HG03469 (cell line): ENCODE measurements around the gene MAGEA9B.
A peak's percentile ranks its signal among the peaks of the same experiment; 100 is the strongest.
"Not testable (repeated sequence)": the region's sequence is repeated elsewhere in the genome, so short reads cannot be mapped to it uniquely, and the experiment has no call there.

Source experiments
- ATAC-seq: cut with Tn5 transposase; IDR thresholded peaks from one replicate; pipeline ENCODE4 v1.9.1; 2021; ENCODE audit warnings: mild to moderate bottlenecking, moderate library complexity, moderate number of reproducible peaks; ENCODE audit not compliant: unreplicated experiment

MAGEA9B gene

DNA sequence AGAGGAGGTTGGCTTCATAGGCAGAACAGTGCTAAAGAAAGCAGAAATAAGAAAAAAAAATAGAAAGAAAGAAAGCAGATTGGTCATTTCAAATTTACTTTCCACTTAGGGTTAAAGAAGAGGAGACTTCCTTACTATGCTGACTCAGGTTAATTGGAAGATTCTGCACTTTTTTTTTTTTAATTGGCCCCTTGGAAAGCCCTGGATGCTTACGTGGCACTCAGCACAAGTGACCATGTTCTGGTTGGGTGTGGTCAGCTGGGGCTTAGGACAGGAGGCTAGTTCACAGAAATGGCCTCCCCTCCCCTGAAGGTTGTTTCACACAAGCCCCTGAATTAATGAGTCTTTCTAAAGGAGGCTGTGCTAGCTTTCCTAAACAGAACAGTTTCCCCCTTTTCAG lies 14.5 kb downstream of the MAGEA9B start:
- no peak for ATAC-seq

DNA sequence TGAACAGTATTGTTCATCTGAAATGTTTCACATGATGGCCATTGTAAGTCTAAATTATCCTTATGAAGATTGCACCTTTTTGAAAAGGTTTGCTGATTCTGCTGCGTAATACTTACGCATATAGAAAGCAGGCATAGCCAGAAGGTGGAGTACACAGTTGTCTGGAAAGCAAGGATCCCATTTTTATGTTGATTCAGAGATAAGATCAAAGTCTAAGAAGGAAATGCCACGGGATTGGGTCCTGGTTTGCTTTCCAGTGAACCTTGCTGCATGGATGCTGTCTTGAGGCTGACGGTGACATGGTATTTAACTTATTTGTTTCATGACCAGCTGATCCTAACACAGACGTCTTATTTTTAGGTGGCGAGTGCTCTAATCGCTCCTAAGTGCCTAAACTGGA lies 15.5 kb downstream of the MAGEA9B start:
- ATAC-seq = no peak

DNA sequence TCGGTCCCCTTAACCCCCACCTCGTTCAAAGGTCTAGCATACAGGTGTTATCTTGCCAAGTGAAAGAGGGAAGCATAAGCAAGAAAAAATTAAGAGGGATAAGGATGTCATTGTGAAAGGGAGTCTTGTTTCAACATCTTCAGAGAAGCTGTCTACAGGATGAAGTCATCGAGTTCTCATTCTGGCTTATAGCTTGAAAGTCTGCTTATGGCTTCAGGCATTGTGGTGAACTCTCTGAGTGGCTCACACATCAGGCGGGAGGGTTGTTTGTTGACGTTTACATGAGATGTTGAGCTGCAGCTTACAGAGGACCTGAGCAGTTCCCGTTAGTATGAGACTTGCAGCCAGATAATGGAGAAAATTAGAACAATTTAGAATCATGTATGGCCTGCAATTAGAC lies 16.6 kb downstream of the MAGEA9B start:
- ATAC-seq = no peak

DNA sequence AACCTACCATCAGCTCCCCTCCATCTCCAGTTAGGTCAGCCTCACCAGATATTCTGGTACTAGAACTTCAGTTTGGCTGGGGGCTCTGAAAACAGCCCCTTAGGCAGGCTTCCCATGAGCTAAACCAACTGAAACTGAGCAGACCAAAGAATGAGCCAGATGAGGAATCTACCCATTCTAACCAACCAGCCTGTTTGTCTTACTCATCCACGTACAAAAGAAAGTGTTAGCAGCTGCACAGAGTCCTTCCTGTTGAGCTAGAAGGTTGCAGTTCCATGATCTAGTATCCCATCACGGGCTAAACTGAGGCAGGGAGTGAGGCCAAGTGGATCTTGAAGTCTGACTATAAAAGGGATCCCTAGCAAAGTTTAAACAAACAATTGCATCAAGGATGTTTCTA lies 17.5 kb downstream of the MAGEA9B start:
- ATAC-seq = no peak

DNA sequence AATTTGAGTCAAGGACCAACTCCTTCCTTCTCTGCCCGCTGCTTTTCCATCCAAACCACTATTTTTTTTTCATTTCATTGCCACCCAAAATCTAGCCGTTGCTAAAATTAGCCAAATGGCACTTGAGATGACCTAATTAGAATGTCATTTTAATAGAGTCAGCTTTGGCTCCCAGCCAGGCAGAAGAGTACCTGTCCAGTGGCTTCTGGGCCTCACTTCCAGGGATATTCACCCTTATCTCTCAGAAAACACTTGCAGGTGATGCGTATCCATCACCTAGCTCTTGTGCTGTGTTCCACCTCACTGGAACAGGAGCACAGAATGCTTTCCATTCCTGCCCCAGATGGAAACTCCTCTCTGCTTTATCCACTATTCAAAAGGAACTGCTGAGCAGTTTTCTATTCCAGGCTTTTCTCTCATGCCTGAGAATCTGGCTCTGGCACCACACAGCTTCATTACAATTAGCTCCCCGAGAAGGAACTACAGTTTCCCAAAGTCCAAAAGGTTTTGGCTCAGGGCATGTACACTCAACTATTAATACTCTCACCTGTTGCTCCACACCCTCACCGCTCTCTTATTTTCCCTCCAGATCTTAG lies 18.5 kb downstream of the MAGEA9B start:
- no peak for ATAC-seq

DNA sequence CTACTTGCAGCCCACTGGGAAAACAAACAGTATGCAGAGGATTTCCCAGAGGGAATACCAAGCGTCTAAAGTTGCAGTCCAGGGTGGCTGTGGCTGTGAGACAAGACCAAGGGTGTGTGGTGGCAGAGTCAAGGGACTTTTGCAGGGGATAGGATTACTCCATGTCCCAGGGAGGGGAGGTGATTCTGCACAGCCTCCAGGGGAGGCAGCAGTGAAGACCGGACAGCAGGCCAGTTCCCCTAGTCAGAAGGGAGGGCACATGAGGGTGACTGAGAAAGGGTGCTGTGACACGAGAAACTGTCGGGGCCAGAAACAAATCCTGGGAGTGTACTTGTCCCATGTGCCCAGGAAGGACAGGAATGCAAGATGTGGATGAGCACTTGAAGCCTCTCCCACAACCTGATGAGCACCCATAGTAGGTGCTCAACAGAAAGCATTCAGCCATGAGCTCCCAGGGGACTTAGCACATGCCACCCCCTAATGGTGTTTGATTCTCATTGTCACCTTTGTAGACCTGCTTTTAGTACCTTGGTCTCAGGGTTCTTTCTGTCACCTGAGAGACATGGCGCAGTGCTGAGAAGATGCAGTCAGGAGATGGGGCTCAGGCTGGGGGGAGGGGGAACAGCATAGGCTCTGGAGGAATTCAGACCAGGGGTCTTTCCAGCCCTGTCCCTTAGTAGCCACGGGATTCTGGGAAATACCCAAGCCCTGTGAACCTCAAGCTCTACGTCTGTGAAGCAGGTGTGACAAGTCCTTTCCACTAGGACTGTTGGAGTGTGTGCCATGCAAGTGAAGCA lies 19.4 kb downstream of the MAGEA9B start:
- no peak for ATAC-seq

DNA sequence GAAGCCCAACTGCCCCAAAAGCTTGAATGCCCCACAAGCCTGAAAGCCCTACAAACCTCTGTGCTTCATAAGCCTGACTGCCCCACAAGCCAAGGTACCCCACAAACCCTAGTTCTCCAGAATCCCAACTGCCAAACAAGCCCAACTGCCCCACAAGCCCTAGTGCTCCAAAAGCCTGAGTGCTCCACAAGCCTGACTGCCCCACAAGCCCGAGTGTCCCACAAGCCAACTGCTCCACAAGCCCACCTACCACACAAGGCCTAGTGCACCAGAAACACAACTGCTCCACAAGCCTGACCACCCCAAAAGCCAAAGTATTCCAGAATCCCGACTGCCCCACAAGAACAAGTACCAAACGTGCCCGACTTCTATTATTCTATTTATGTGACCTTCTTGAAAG lies 23.9 kb downstream of the MAGEA9B start:
- no peak for ATAC-seq

DNA sequence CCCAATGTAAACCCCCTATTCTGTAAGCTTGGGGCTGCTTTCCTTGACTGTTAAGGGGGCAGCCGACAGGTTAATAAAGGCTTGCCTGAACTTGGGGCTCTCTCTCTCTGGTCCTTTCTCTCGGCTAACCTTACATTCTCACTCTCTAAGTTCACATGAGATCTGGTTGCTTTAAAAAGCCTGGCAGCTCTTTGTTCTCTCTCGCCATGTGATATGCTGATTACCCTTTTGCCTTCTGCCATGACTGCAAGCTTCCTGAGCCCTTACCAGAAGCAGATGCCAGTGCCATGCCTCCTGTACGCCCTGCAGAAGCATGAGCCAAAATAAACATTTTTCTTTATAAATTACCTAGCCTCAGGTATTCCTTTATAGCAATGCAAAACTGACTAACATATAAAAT lies 32.0 kb downstream of the MAGEA9B start:
- not testable (repeated sequence) for ATAC-seq

DNA sequence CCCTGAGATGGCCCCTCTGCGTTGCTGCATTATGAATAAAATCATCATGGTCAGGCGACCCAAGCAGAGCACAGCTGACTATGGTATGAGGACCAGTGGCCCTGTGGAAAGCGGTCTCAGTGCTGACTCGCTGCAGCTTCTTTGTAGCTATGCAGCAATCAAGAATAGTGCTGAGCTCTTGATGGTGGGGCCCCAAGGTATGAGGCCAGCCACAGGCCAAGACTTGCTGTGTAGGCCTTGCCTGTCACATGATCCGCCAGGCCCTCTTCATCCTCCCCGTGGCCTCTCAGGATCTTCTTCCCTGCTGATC lies 35.4 kb downstream of the MAGEA9B start:
- not testable (repeated sequence) for ATAC-seq

DNA sequence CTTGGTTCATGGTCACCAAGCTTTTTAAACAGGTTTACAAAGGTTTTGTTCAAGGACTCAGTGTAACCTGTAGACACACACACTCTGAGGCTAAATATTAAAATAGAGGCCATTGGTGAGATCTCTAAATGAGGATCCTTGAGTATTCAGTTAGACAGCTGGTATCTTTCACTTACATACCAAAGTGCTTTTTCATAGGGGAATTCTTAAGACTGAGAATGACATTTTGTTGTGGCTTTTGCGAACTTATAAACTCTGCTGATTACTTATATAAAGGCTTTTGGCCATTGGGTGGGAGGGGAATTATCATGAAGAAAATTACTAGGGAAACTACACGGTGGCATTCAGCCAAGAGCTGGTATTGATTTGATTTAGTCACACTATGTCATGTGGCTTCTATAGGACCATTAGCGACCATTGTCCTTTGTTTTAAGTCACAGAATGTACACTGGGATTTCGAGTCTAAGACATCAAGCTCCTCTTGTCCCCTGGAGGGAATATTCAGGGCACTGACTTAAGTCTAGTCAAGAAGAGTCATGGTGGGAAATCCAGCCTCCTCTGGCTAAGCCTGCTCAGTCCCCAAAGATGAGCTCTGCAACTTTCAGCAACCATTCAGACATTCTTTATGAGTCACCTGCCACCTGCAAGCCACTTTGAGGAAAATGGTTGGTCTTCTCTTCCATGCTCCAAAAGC lies 35.9 kb downstream of the MAGEA9B start:
- ATAC-seq = not testable (repeated sequence)

DNA sequence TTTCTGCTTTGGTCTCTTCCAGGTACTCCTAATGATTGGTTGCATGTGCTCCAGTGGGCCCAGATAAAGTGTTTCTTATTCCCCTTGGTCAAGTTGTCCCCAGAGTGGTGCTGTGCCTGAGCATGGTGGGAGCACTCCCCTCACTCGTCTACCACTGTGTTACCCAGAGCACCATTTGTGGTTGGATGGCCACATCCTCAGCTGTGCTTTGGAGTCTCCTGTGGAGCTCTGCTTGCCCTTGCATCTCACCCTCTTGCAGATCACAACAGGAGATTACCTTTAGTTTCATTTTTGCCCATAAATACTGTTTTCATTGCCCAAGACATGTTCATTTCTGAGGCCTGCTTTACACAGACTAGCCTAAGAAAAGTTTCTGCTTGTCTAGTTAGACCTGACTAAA lies 36.8 kb downstream of the MAGEA9B start:
- not testable (repeated sequence) for ATAC-seq

DNA sequence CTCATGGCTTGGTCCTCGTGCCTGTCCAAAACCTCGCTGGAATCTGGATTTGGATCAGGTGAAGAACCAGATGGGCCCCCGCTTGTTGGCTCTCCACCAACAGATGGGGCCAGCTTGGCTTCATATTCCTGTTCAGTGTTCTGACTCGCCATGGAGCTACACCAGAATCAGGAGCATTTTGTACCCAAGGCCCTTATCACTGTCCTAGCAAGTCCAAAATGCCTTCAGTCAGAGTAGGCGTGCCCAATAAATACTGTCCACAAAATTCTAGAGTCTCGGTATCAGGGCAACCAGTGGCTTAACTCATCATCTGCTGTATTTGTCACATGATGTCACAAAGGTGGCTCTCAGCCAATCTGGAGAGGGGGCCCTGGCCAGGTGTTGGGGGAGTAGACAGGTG lies 37.6 kb downstream of the MAGEA9B start, which contains the start of gene HSFX3:
HSFX3 (minus strand) TSS at position 224 of the 400 bp plus-strand sequence; CDS start at position 152, 72 bp downstream.
- ATAC-seq = not testable (repeated sequence)

DNA sequence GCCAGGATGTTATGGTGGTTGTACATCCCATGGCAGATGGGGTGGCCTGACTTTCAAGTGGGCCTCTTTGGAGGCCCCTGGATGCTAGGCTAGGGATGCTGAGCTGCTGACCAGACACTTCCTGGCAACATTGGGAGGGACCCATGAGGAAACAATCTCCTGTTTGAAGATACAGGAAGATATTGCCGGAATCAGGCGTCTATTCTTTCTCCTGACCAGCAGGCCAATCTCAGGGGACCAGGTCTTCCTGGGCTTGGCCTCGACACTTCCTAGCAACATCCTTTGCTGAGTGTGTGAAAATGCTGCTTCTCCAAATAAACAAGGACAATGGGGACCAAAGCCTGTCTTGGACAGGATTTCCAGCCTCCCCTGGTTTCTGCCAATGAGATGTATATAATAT lies 39.5 kb downstream of the MAGEA9B start:
- not testable (repeated sequence) for ATAC-seq

DNA sequence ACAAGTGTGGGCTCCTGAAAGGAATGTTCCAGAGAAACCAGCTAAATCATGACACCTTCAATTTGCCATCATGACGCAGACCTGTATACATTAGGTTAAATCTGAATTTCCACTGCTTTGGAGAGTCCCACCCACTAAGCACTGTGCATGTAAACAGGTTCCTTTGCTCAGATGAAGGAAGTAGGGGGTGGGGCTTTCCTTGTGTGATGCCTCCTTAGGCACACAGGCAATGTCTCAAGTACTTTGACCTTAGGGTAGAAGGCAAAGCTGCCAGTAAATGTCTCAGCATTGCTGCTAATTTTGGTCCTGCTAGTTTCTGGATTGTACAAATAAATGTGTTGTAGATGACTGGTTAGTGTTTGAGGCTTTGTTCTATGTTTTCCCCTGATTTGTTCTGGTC lies 40.3 kb downstream of the MAGEA9B start:
- ATAC-seq = not testable (repeated sequence)

DNA sequence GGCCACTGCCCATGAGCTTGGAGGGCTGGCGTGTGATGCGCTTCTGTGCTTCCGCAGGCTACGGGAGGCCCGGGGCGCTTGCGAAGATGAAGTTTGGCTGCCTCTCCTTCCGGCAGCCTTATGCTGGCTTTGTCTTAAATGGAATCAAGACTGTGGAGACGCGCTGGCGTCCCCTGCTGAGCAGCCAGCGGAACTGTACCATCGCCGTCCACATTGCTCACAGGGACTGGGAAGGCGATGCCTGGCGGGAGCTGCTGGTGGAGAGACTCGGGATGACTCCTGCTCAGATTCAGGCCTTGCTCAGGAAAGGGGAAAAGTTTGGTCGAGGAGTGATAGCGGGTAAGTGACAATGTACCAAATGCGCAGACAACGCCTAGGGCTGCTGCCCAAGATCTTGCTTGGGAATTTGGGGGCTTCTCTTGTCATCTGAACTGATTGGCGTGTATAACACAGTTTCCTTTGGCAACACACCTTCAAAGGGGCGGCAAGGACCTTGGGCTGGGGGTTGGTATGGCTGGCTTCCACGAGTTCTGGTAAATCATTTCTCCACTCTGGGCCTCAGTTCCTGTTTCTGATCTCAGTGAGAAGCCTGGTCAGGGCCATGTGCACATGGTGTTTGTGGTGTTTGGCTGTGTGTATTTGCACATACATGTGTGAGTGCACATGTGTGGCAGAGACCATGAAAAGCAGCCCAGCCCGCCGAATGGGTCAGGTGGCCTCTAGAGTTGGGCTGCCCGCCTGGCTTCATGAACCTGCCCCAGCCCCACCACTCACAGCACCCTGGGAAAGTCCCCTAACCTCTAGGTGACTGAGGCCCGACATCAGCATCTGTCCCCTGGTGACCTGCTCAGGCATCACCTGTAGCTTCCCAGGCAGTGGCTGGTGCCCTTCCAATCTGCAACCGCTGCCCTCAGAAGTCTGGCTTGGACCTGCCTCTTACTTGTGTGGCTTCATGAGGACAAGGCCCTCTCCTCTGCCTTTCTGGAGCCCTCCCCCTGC lies 41.4 kb downstream of the MAGEA9B start:
- not testable (repeated sequence) for ATAC-seq

DNA sequence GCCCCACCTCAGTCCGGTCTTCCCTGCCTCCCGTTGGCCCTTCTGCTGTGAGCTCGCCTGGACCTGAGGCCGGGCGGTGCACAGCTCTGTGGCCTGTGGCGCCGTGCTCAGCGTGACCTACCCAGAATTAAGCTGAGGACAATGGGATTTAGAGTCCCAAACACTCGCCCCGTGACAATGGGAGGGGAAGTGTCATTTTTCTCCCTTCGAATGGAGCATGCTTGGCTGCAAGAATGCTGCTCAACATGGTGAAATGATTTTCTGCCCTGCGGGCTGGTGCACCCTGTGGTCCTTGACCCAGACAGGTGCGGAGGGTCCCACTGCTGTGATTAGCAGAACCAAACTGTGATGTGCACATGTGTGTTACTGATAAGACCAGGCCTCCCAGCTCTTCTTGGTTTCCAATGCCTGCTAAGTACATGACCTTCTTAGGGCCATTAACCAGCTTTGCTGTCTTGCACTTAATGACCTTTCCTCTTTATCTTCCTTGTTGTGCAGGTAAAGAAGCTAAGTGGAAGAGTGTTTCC lies 45.7 kb downstream of the MAGEA9B start:
- no peak for ATAC-seq

DNA sequence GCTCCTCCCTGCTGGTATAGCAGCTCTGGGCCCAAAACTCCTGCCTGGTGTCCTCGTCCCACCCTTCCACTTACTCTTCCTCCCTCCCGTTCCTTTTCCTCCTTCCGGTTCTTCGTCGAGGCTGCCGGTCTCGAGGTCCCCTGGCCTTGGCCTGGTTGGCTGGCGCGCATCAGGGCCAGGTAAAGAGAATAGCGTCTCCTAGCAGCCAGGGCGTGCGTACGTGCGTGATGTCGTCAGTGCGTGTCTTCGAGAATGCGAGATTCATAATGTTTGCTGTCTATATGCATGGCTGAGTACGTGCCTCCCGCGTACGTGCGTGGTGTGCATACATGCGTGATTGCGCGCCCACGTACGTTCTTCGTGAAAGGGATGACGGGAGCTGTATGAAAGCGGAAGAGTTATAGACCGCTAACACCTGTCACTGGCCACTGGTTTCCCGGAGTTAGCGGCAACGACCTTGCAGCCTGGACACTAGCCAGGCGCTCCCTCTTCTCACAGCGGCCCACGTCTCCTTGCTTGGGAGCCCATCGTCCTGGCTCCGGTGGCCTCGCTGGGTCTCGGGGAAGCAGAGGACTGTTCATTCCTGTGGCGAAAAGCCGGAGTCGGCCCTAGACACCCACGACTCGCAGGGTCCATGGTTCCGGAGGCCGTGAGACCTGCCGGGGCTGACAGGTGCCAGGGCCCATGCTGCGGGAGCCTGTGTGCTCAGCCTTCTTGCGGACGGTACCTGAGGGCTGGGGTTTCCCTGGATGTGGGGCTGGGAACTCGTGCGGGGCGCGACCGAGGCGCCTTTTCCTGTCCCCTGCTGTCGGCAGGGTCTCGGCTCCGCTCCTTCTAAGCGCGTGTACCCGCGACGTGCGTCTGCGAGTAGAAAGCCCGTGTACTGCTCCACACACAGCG lies 46.4 kb downstream of the MAGEA9B start, which contains the start of gene EOLA1:
EOLA1 (plus strand) TSS at position 392 of the 900 bp plus-strand sequence. CDS start 4,619 bp downstream, outside the sequence.
- ATAC-seq = peak; percentile 92

DNA sequence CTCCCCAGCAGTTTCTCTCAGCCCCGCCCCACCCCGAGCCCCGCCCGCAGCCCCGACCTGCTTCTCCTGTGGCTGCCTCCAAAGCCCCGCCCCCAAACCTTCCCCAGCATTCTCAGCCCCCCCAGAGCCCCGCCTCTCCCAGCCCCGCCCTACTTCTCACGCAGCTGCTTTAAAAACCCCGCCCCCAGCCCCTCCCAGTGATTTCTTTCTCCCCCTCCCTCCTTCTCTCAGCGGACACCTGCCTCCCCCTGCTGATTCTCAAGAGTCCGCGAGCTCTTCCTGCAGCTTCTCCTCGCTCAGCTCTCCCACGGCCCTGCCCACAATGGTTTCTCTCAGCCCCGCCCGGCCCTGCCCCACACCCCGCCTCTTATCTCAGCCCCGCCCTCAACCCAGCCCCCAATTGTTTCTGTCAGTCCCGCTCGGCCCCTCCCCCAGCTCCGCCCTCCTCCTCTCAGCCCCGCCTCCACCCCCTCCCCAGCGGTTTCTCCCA lies 47.1 kb downstream of the MAGEA9B start:
- ATAC-seq = peak; percentile 14
